ENCODE measurements around the gene CATSPER4.

Gene CATSPER4

DNA sequence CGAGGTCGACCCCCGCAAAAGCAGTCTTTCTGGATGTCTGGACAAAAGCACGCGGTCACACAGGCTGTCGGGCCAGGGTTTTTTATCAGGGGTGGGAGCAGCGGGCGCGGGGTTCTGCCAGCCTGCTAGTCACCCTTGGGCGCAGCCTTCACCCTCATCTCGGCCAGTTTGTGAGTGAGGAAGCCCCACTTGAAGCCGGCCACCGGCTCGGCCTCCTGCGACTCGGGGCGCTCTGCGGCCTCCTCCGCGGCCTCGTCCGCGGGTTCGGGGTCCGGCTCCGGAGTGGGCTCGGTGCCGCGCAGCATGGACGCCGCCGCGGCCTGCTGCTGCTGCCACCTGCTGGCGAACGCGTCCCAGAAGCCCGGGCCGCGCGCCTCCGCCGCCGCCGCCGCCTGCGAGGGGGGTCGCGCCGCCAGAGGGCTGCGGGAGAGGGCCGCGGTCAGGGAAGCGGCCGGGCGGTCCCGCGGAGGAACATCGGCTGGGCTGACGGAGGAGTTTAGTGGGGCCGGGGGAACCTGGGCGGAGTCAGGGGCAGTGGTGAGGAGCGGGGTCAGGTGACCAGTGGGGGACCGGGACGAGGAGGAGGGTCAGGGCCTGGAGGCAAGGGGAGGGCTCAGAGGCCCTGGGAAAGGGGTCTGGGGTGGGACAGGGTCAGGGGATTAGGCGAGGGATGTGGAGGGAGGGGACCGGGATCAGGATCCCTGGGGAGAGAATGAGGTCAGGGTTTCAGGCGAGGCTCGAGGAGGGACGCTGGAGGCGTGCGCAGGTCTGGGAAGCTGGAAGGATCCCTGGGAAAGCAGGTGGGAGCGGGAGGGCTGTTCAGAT lies 26.2 kb upstream of the CATSPER4 start:
- peak in 25 of 51 donors; percentile 6 to 61 (median 27) for DNase-seq

DNA sequence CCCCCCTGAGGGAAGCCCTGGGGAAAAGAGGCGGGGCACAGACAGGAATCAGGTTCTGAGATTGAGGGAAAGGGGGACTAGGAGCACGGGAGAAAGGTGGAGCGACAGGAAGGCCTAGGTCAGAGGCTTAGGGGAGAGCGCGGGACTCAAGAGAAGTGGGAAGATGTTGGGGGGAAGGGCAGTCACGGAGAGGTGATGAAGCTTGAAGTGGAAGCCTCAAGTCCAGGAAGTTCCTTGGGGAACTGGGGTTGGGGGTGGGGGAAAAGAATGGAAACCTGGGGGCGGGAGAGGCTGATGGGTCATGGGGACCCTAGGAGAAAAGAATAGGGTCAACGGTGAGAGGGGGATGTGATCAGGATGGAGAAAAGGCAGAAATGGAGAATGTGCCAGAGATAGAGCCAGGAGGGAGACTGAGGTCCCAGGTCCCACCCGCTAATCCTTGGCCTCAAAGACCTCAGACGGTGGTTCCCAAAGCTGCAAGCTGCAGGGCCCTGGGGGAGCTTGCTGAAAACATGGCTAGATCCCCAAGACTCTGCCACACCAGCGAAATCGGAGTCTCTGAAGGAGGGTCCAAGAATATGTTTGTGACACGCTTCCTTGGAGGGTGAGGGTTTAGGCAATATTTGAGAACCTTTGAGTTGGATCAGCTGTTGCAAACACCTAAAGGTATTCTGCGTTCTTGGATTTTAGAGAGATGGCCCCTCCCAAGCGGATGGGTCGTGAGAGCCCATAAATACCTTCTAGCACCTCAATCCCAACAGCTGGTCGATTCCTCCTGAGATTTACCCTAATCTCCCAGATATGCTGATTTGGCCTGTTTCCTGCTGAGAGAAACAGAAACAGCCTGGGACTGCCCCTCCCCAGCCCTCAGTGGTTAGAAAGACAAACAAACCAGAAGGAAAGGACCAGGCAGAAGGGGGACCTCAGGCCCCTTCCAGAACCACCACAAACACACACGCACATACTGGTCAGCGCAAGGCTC lies 25.2 kb upstream of the CATSPER4 start:
- DNase-seq, result no peak

DNA sequence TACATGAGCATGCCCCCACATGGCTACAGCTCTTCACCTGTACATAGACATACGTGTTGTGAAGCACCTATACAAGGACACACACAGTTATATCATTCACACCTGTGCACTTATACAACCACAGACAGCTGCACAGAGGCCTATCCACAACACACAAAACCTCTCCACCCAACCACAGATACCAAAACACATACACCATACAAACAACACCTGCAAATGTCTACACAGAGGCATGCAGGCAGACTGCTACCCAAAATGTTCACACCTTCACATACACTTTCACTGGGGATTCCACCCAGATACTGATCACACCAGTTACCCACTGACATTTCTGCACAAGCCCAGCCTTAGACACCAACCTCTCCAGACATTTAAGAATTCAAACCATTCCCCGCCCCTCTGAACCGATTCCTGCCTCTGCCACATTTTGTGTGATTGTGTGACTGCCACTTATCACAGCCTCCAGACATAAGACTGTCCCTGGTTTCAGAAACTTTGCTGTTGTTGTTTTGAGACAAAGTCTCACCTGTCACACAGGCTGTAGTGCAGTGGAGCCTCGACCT lies 23.6 kb upstream of the CATSPER4 start:
- DNase-seq, result no peak

DNA sequence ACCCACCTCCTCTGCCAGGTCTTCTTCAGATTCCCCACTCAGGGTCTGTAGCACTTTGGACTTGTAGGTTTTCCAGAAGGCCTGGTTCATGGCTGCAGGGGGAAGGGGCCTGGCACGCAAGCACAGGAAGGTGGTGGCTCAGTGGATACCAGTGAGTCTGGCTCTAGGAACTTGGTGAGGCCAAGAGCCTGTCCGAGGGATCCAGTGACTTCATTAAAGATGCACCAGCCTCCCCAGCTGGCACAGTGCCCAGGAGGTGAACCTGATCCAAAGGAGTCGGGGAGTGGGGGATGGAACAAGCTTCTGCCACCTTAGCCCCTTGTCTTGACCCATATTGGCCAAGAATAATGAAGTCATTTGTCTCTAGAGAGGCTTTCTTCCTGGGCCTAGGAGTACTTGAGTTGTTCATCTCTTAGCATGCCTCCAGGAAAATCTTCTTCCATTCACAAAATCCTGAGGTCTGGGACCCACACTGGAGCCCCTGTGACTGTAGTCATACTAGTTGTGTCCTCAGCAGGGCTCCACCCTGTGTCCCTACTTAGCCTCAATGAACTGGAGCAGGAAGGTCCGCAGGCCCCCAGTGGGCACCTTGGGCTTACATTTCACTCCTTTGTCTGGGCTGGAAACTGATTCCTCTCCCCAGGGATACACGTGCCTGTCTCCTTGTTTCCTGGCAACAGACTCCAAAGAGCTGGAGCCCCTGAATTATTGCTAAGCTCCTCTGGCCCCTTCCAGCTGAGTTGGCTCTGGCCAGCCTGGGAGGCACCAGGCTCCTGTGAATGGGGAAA lies 21.8 kb upstream of the CATSPER4 start, which contains the start of gene C1orf232:
TSS of gene C1orf232 (minus strand) at position 554 of the 788 bp plus-strand sequence. CDS start at position 90, 464 bp downstream.
- DNase-seq, result peak in 10 of 51 donors; percentile 8 to 30 (median 16)

DNA sequence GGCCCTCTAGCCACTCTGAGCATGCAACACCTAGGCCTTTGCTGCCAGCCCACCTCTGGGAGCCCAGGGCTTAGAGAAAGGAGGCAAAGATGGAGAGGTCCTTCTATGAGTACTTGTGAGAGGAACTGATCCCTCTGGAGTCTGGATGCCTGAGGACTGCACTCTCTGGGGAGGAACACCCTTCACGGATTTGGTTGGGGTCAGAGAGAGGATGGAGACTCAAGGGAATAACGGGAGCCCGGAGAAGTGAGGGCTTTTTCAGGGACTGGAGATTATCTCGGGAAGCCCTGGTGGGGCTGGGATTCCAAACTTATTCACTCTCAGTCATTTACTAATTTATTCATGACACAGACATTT lies 21.2 kb upstream of the CATSPER4 start:
- no peak for DNase-seq

DNA sequence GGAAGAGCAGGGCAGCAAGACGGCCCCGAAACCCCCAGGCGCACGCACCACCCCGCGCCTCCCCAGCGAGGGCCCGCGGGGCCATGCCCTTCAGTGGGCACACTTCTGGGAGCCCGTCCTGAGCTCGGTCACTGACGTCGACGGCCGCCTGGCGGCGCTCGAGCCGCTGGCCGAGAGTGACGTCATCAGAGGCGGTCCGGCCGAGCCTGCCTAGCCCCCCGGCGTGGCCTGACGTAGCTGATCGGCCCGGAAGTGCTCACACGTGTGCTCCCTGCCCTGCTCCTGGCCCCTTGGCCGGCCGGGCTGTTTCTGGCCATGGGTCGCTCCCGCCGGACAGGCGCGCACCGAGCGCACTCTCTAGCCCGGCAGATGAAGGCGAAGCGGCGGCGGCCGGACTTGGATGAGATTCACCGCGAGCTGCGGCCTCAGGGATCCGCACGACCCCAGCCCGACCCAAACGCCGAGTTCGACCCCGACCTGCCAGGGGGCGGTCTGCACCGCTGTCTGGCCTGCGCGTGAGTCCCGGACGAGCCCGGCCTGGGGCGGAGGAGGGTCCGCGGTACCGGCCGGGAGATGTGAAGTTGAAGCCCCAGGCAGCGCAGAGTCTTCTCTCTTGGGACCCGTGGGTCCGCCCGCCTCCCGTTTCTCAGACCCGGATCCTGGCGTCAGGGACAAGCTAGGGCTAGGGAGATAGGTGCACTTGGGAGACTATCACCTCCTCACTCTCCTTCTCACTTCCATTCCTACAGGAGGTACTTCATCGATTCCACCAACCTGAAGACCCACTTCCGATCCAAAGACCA lies 20.5 kb upstream of the CATSPER4 start, which contains the start of gene ZNF593:
TSS of gene ZNF593 (plus strand) at position 240 of the 803 bp plus-strand sequence. CDS start at position 316, 76 bp downstream.
- DNase-seq, result peak; percentile 7 to 94 (median 83)

DNA sequence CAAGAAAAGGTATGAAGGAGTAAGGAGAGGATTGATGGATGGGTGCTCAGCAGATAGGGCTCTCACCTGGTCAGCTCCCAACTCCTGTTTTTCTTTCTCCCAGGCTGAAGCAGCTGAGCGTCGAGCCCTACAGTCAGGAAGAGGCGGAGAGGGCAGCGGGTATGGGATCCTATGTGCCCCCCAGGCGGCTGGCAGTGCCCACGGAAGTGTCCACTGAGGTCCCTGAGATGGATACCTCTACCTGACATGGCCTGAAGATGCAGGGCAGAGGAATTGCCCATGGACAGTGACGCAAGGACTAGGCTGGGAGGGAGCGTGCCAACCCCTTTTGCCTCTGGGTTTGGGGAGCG lies 20.0 kb upstream of the CATSPER4 start:
- no peak for DNase-seq

DNA sequence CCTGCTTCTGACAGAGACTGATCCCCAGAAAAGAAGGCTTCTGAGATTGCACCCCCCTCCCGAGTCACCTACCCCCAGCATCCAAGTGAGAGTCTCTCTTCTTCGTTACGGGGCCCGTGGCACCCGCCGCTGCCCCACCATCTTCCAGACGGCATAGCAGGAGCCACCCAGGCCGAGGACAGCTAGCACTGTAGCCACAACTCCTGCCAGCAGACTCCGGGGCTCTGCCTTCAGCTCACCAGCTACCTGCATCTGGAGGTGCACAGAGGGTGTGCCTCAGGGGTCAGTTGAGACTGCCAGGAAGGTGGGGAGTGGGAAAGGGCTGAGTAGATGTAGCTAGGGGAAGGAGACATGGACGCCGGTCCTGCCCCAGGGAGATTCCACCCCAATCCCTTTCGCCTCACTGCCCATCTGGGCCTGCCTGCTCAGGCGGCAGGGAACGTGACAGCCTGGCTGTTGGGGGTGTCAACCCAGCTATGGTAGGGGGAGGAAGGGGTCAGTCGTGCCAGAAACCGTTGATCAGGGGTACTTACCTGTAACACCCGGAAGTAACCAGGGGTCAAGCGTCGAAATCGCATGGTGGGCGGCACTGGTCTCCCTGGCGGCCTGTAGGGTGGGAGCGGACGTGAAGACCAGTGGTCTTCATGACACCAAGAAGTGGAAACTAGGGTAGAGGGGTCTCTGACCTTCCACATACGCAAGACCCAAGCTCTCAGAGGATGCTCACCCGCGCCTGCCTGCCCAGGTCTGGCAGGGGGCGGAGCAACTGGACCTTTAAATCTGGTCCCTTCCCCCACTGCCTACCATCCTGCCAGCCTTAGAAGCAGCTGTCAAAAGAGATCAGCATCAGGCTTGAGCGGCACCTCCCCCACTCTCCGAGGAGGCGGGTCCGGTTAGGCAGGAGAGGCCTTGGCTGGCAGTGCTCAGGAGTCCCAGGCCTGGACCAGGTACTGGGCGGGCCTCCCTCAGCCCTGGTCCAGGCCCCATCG lies 19.0 kb upstream of the CATSPER4 start, which contains the start of gene ZNF593OS:
TSS of gene ZNF593OS (minus strand) at position 749 of the 989 bp plus-strand sequence. CDS start at position 578, 171 bp downstream.
- no peak for DNase-seq

DNA sequence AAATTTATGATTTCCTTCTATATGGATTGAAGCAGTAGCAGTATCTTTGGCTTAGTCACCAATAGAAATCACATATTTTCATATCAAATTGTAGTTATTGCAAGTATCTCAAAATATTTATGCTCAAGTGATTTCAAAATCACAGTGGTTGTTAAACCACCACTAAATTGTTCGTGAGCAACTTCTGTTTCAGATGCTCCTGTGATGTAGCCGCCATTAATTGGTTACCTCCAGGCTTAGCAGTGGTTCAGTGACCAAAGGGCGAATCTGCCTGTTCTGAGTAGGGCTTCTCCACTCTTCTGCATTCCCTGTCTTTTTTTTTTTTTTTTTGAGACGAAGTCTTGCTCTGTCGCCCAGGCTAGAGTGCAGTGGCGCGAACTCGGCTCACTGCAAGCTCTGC lies 15.1 kb upstream of the CATSPER4 start:
- no peak for DNase-seq

DNA sequence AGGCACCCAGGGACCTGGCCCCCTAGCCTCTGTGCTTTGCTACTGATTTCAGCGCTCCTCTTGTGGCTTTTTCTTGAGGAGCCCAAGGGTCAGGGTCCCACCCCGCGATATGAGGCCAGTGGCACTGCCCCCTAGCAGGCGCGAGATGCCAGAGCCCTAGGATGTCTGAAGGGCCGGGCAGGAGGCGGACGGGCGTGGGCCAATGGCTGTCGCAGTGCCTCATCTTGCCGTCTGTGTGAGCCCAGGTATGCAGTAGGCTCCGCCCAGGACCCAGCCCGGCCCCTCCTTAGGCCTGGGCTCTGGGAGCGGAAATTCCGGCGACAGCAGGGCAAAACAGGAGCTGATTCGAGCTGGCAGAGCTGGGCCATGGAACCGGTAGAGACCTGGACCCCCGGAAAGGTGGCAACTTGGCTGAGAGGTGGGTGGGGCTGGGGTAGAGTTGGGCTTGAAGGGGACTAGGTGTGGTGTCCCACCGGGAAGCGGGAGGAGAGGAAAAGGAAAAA lies 13.2 kb upstream of the CATSPER4 start, which contains the start of gene CNKSR1:
TSS of gene CNKSR1 (plus strand) at position 310 of the 503 bp plus-strand sequence. CDS start at position 367, 57 bp downstream.
- no peak for DNase-seq

DNA sequence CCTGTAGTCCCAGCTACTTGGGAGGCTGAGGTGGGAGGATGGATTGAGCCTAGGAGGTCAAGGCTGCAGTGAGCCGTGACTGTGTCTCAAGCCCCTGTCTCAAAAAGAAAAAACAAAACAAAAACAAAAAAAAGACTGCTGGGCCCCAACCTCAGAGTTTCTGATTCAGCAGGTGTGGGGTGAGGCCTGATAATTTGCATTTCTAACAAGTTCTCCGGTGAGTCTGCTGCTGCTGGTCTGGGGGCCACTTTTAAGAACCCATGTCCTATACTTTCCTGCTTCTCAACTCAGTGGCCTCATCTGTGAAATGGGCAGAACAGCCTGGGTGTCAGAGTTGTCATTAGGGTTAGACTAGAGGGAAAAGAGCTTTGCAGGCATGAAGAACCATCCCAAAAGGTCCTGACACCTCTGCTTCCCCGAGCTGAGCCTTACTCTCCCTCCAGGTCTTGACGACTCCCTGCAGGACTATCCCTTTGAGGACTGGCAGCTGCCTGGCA lies 10.3 kb upstream of the CATSPER4 start:
- DNase-seq, result no peak

DNA sequence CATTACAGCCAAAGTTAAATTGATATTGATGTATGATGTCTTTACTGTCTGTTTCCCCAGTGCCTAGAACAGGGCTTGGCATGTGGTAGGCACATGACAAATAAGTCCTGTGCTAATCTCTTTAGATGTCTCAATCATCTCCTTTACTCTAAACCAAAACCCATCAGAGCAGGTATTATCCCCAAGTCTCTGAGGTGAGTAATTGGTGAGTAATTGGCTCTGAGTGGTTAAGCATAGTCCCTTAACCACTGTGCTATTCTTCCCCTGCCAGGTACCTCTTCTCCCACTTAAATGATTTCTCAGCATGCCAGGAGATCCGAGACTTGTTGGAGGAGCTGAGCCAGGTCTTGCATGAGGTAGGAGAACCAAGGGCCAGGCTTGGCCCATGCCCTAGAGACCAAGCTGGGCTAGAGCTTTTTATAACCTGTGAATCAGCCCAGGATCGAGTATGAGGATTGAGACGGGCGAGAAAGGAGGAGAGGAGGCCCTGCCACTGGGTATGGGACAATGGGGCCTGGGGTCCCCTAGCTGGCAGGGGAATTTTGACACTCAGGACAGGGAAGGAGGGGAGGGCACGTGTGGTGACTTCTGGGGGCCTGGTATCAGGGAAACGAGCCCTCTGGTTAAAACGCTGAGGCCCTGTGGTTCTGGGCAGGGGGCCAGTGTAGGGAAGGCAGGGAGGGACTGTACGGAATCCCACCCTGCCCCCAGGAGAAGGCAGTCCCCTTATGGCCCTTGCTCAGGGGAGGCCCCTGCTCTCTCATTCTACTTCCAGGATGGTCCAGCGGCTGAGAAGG lies 8.6 kb upstream of the CATSPER4 start:
- DNase-seq, result no peak

DNA sequence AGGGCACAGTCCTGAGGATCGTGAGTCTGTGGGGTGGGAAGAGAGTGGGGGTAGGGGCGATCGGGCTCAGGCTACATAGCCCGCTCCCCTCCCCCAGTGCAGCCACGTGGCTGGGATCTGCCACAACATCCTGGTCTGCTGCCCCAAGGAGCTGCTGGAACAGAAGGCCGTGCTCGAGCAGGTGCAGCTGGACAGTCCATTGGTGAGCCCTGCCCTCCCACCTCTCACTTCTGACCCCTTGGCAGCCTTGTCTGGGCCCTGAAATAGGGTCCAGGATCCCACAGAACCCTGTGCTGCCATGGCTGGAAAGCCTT lies 8.1 kb upstream of the CATSPER4 start:
- no peak for DNase-seq

DNA sequence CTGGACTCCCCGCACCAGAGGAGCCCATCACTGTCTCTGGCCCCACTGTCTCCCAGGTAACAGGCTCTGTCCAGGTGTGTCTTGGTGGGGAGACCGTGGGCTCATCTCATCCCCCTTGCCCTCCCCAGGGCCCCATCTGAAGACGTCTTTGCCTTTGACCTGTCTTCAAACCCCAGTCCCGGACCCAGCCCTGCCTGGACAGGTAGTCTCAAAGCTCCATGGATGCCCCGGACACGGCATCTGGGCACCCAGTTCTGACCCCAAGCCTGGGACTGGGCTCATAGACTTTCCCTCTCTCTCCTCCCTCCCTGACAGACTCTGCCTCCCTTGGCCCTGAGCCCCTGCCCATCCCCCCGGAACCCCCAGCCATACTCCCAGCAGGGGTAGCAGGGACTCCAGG lies 6.3 kb upstream of the CATSPER4 start:
- DNase-seq, result no peak

DNA sequence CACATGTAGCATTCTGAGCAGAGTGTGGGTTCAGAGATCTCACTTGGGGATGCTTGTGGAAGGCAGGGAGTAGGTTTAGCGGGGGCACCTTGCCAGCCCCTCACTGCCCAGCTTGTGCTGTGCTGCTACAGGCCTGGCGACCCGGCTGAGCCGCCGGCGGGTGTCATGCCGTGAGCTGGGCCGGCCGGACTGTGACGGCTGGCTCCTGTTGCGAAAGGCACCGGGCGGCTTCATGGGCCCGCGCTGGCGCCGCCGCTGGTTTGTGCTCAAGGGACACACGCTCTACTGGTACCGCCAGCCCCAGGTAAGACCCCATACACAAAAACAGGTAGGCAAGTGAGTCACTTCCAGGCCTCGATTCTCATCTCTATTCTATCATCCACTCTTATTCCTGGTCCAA lies 5.5 kb upstream of the CATSPER4 start:
- no peak for DNase-seq

DNA sequence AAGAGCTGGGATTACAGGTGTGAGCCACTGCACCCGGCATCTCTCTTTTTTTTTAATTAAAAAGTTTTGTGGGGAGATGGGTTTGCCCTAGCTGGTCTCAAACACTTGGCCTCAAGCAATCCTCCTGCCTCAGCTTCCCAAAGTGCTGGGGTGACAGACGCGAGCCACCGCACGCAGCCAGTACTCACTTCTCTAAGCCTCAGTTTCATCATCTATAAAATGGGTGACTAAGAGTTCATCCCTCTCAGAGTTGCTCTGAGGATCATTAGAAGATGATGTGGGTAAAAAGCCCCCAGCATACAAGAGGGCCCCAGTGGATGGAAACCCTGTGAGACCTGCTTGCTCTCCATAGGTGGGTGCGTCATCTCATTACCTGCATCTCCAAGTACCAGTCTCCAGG lies 2.5 kb upstream of the CATSPER4 start:
- DNase-seq, result no peak

DNA sequence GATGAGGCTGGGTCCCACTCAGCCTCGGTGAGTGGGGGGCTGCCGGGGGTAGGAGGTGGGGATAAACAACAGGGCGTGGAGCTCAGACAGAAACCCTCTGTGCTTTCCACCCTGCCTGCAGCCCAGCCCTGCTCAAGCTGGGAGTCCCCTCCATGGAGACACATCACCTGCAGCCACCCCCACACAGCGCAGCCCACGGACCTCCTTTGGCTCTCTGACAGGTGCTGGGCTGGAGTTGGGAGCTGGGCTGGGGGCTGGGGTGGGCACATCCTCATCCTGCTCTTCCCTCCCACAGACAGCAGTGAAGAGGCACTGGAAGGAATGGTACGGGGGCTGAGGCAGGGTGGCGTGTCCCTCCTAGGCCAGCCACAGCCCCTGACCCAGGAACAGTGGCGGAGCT lies 1.9 kb upstream of the CATSPER4 start:
- no peak for DNase-seq

DNA sequence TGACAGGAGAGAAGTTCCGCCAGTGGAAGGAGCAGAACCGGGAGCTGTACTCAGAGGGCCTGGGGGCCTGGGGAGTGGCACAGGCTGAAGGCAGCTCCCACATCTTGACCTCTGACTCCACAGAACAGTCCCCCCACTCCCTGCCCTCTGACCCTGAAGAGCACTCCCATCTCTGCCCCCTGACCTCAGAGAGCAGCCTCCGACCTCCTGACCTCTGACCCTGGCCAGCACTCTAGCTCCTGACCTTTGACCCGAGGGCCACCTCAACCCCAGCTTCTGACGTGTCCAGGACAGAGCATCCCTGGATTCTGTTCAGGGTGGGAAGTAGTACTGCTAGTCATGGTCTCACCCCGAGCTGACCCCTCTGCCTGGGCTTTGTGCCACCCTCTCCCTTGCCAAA lies 1.1 kb upstream of the CATSPER4 start:
- DNase-seq, result no peak
